WTC11 (cell line): ENCODE results near the gene MSS51. TPM values are rescaled to one million over a fixed set of nuclear protein-coding genes. Genes with fewer than 3 reads are reported as not detected.
A peak's percentile ranks its signal among the peaks of the same experiment; 100 is the strongest.

Source experiments
- ATAC-seq: fragments of 200-7000 bp; cut with Tn5 transposase; 2 replicates; pipeline ENCODE4 v1.10.0; 2021; ENCODE audit warnings: mild to moderate bottlenecking, moderate library complexity
- CTCF ChIA-PET: fragments of 300-600 bp; sonication (Branson Sonifier 250); formaldehyde crosslinking; loops from one replicate; lab custom pipeline; 2021; ENCODE audit warnings: antibody characterized with exemption; lab: Charles Lee
- POLR2A ChIA-PET: fragments of 350-600 bp; sonication (Branson Sonifier 250); formaldehyde crosslinking; loops from one replicate; lab custom pipeline; 2021; ENCODE audit warnings: antibody characterized with exemption; lab: Charles Lee
- DNase-seq: peaks from one replicate; pipeline ENCODE4 v3.0.0; 2021; ENCODE audit warnings: low spot score
- H3K27ac Mint-ChIP-seq: 2 replicates; pipeline ENCODE4 v1.8.0; 2021; ENCODE audit warnings: mixed read lengths
- H3K27me3 Mint-ChIP-seq: 2 replicates; pipeline ENCODE4 v1.8.0; 2021; ENCODE audit warnings: low read depth, mild to moderate bottlenecking, moderate library complexity, mixed read lengths
- H3K36me3 Mint-ChIP-seq: 2 replicates; pipeline ENCODE4 v1.8.0; 2021; ENCODE audit warnings: mixed read lengths
- H3K4me1 Mint-ChIP-seq: 2 replicates; pipeline ENCODE4 v1.8.0; 2022; ENCODE audit warnings: mixed read lengths
- H3K4me3 Mint-ChIP-seq: 2 replicates; pipeline ENCODE4 v1.8.0; 2021; ENCODE audit warnings: mild to moderate bottlenecking, moderate library complexity, mixed read lengths
- H3K9me3 Mint-ChIP-seq: 2 replicates; pipeline ENCODE4 v1.8.0; 2021; ENCODE audit warnings: mixed read lengths
- FOXP1 ChIP-seq: sonication (generic); formaldehyde crosslinking; IDR thresholded peaks from 2 replicates; pipeline ENCODE4 v1.8.0; 2022; ENCODE audit warnings: missing genetic modification reagents, mild to moderate bottlenecking, moderate library complexity, borderline replicate concordance
- GRHL2 ChIP-seq: fragments of 250-450 bp; sonication (Bioruptor Pico); IDR thresholded peaks from 2 replicates; pipeline ENCODE4 v1.8.0; 2022; ENCODE audit warnings: mild to moderate bottlenecking, moderate library complexity; ENCODE audit not compliant: insufficient replicate concordance, severe bottlenecking
- PRRX2 ChIP-seq: fragments of 250-450 bp; sonication (Bioruptor Pico); IDR thresholded peaks from 2 replicates; pipeline ENCODE4 v1.8.0; 2021; ENCODE audit warnings: mild to moderate bottlenecking
- SP1 ChIP-seq: sonication (generic); formaldehyde crosslinking; conservative IDR thresholded peaks from 2 replicates; pipeline ENCODE4 v1.8.1; 2022; ENCODE audit warnings: missing genetic modification reagents
- TEAD4 ChIP-seq: sonication (generic); formaldehyde crosslinking; IDR thresholded peaks from 2 replicates; pipeline ENCODE4 v1.8.0; 2022; ENCODE audit warnings: mild to moderate bottlenecking, missing genetic modification reagents
- TP53 ChIP-seq: sonication (generic); formaldehyde crosslinking; IDR thresholded peaks from 2 replicates; pipeline ENCODE4 v1.8.1; 2023; ENCODE audit warnings: mild to moderate bottlenecking, missing genetic modification reagents
- ZBTB21 ChIP-seq: sonication (generic); formaldehyde crosslinking; IDR thresholded peaks from 2 replicates; pipeline ENCODE4 v1.8.1; 2023; ENCODE audit warnings: mild to moderate bottlenecking, missing genetic modification reagents, borderline replicate concordance
- ZNF121 ChIP-seq: sonication (generic); formaldehyde crosslinking; IDR thresholded peaks from 2 replicates; pipeline ENCODE4 v1.8.0; 2023; ENCODE audit warnings: missing genetic modification reagents
- ZNF396 ChIP-seq: fragments of 250-450 bp; sonication (Bioruptor Pico); IDR thresholded peaks from 2 replicates; pipeline ENCODE4 v1.8.0; 2021; ENCODE audit warnings: mild to moderate bottlenecking, moderate library complexity, borderline replicate concordance
- ZNF416 ChIP-seq: fragments of 250-450 bp; sonication (Bioruptor Pico); IDR thresholded peaks from 2 replicates; pipeline ENCODE4 v1.9.0; 2021; ENCODE audit warnings: mild to moderate bottlenecking, inconsistent platforms
- total RNA-seq: library from RNA; stranded (reverse); gene quantifications from 3 replicates; pipeline ENCODE4 v1.2.3, GENCODE V29; 2021
- TF ChIP-seq, protein P1 (sequence below): sonication (generic); formaldehyde crosslinking; IDR thresholded peaks from 2 replicates; pipeline ENCODE4 v1.8.0; 2022; ENCODE audit warnings: mild to moderate bottlenecking, missing genetic modification reagents
- TF ChIP-seq, protein P2 (sequence below): sonication (generic); formaldehyde crosslinking; IDR thresholded peaks from 2 replicates; pipeline ENCODE4 v1.8.1; 2023; ENCODE audit warnings: mild to moderate bottlenecking, missing genetic modification reagents, borderline replicate concordance
- TF ChIP-seq, protein P3 (sequence below): sonication (generic); formaldehyde crosslinking; conservative IDR thresholded peaks from 2 replicates; pipeline ENCODE4 v1.8.1; 2023; ENCODE audit warnings: mild to moderate bottlenecking, low read depth, missing genetic modification reagents, moderate library complexity
- TF ChIP-seq, protein P4 (sequence below): sonication (generic); formaldehyde crosslinking; conservative IDR thresholded peaks from 2 replicates; pipeline ENCODE4 v1.8.1; 2022; ENCODE audit warnings: mild to moderate bottlenecking, missing genetic modification reagents
- TF ChIP-seq, protein P5 (sequence below): sonication (generic); formaldehyde crosslinking; IDR thresholded peaks from 2 replicates; pipeline ENCODE4 v1.8.0; 2023; ENCODE audit warnings: mild to moderate bottlenecking, missing genetic modification reagents

The MSS51 gene
- total RNA-seq, 1 experiment from 2014 or later, result 3.0 TPM

DNA sequence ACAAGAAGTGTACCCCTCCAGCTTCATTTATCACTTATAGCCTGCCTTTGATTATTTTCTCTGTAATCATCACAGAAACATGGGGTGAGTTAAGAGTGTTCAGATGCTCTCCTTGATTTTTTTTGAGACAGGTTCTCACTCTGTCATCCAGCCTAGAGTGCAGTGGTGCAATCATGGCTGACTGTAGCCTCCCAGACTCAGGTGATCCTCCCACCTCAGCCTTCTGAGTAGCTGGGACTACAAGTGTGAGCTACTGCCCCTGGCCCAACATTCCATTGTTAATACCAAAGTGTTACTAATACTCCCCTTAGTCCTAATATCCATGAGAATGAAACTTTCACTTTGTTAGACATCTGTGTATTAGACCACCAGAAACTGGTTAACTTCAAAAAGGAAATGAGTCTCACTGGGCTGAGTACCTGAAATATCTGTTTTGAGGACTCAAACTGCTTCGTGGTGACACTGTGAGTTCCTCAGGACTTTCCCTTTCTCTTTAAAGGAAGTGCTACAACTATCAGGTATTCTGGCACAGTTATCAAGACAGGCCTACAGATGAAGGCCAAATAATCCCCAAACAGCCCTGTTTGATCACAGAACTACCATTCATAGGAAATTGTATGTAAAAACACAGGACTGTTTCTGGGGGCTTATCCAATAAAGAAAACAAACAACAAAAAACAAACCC lies 54.2 kb downstream of the MSS51 start:
- no peak overlapping the region; the same call in 1 of the 2 replicates for H3K27ac Mint-ChIP-seq
- ATAC-seq, result no peak
- TF ChIP-seq ZNF121 (CRISPR knock-in tag), result no peak
- TF ChIP-seq TEAD4 (CRISPR knock-in tag), result no peak
- TF ChIP-seq, protein P1, sequence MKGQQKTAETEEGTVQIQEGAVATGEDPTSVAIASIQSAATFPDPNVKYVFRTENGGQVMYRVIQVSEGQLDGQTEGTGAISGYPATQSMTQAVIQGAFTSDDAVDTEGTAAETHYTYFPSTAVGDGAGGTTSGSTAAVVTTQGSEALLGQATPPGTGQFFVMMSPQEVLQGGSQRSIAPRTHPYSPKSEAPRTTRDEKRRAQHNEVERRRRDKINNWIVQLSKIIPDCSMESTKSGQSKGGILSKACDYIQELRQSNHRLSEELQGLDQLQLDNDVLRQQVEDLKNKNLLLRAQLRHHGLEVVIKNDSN (CRISPR knock-in tag), result no peak
- TF ChIP-seq, protein P2, sequence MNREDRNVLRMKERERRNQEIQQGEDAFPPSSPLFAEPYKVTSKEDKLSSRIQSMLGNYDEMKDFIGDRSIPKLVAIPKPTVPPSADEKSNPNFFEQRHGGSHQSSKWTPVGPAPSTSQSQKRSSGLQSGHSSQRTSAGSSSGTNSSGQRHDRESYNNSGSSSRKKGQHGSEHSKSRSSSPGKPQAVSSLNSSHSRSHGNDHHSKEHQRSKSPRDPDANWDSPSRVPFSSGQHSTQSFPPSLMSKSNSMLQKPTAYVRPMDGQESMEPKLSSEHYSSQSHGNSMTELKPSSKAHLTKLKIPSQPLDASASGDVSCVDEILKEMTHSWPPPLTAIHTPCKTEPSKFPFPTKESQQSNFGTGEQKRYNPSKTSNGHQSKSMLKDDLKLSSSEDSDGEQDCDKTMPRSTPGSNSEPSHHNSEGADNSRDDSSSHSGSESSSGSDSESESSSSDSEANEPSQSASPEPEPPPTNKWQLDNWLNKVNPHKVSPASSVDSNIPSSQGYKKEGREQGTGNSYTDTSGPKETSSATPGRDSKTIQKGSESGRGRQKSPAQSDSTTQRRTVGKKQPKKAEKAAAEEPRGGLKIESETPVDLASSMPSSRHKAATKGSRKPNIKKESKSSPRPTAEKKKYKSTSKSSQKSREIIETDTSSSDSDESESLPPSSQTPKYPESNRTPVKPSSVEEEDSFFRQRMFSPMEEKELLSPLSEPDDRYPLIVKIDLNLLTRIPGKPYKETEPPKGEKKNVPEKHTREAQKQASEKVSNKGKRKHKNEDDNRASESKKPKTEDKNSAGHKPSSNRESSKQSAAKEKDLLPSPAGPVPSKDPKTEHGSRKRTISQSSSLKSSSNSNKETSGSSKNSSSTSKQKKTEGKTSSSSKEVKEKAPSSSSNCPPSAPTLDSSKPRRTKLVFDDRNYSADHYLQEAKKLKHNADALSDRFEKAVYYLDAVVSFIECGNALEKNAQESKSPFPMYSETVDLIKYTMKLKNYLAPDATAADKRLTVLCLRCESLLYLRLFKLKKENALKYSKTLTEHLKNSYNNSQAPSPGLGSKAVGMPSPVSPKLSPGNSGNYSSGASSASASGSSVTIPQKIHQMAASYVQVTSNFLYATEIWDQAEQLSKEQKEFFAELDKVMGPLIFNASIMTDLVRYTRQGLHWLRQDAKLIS (CRISPR knock-in tag), result no peak
- TF ChIP-seq SP1, result no peak
- no peak for TF ChIP-seq PRRX2 (CRISPR knock-in tag)
- no peaks in the 10 kb centered on the region for H3K27me3 Mint-ChIP-seq
- no peak for DNase-seq
- ChIA-PET POLR2A (no interaction called here), CTCF (no interaction called here)
- no peak overlapping the region for H3K4me3 Mint-ChIP-seq
- no peaks in the 10 kb centered on the region for H3K4me1 Mint-ChIP-seq
- H3K36me3 Mint-ChIP-seq, result peaks cover 43% of the 10 kb centered on the region
- no peaks in the 10 kb centered on the region for H3K9me3 Mint-ChIP-seq

DNA sequence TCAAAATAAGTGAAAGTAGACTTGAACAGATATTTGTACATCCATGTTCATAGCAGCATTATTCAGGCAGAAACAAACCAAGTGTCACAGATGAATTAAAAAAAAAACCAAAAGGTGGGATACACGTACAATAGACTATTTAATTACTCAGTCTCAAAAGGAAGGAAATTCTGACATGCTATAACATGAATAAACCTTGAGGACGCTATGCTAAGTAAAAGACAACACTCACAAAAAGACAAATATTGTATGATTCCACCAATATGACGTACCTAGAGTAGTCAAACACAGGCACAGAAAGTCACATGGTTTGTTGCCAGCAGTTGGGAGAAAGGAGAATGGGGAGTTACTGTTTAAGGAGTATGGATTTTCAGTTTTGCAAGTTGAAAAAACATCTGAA lies 56.7 kb downstream of the MSS51 start:
- TF ChIP-seq, protein P3, sequence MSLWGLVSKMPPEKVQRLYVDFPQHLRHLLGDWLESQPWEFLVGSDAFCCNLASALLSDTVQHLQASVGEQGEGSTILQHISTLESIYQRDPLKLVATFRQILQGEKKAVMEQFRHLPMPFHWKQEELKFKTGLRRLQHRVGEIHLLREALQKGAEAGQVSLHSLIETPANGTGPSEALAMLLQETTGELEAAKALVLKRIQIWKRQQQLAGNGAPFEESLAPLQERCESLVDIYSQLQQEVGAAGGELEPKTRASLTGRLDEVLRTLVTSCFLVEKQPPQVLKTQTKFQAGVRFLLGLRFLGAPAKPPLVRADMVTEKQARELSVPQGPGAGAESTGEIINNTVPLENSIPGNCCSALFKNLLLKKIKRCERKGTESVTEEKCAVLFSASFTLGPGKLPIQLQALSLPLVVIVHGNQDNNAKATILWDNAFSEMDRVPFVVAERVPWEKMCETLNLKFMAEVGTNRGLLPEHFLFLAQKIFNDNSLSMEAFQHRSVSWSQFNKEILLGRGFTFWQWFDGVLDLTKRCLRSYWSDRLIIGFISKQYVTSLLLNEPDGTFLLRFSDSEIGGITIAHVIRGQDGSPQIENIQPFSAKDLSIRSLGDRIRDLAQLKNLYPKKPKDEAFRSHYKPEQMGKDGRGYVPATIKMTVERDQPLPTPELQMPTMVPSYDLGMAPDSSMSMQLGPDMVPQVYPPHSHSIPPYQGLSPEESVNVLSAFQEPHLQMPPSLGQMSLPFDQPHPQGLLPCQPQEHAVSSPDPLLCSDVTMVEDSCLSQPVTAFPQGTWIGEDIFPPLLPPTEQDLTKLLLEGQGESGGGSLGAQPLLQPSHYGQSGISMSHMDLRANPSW (CRISPR knock-in tag), result no peak
- TF ChIP-seq ZNF416 (CRISPR knock-in tag), result no peak
- TF ChIP-seq, protein P4, sequence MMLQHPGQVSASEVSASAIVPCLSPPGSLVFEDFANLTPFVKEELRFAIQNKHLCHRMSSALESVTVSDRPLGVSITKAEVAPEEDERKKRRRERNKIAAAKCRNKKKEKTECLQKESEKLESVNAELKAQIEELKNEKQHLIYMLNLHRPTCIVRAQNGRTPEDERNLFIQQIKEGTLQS (CRISPR knock-in tag), result no peak
- no peak for TF ChIP-seq FOXP1 (CRISPR knock-in tag)
- TF ChIP-seq ZBTB21 (CRISPR knock-in tag), result no peak
- no peak for TF ChIP-seq GRHL2 (CRISPR knock-in tag)
- TF ChIP-seq, protein P5, sequence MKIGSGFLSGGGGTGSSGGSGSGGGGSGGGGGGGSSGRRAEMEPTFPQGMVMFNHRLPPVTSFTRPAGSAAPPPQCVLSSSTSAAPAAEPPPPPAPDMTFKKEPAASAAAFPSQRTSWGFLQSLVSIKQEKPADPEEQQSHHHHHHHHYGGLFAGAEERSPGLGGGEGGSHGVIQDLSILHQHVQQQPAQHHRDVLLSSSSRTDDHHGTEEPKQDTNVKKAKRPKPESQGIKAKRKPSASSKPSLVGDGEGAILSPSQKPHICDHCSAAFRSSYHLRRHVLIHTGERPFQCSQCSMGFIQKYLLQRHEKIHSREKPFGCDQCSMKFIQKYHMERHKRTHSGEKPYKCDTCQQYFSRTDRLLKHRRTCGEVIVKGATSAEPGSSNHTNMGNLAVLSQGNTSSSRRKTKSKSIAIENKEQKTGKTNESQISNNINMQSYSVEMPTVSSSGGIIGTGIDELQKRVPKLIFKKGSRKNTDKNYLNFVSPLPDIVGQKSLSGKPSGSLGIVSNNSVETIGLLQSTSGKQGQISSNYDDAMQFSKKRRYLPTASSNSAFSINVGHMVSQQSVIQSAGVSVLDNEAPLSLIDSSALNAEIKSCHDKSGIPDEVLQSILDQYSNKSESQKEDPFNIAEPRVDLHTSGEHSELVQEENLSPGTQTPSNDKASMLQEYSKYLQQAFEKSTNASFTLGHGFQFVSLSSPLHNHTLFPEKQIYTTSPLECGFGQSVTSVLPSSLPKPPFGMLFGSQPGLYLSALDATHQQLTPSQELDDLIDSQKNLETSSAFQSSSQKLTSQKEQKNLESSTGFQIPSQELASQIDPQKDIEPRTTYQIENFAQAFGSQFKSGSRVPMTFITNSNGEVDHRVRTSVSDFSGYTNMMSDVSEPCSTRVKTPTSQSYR (CRISPR knock-in tag), result no peak
- TF ChIP-seq SP1, result no peak
- no peak for TF ChIP-seq ZNF396
- TF ChIP-seq PRRX2 (CRISPR knock-in tag), result no peak
- no peak for TF ChIP-seq TP53 (CRISPR knock-in tag)
- no peak for DNase-seq
- H3K27ac Mint-ChIP-seq, result peak overlapping the region; percentile 66
- H3K9me3 Mint-ChIP-seq, result no peaks in the 10 kb centered on the region
- no peaks in the 10 kb centered on the region for H3K27me3 Mint-ChIP-seq
- ChIA-PET POLR2A (no interaction called here), CTCF (no interaction called here)
- H3K36me3 Mint-ChIP-seq, result peaks cover 43% of the 10 kb centered on the region
- no peaks in the 10 kb centered on the region for H3K4me1 Mint-ChIP-seq
- no peak overlapping the region for H3K4me3 Mint-ChIP-seq
- ATAC-seq, result no peak

Other genes starting within 250 kb of the MSS51 start
- 30.3 to 32.4 TPM (median 30.8 TPM) in 3 replicates for gene DNAJC9, start 186.3 kb downstream of the MSS51 start, total RNA-seq
- gene MRPS16, start 180.9 kb downstream of the MSS51 start, total RNA-seq, result 130 to 157 TPM (median 136 TPM) in 3 replicates
- gene CFAP70, start 74.7 kb downstream of the MSS51 start, total RNA-seq, result 0.31 to 0.73 TPM (median 0.39 TPM) in 3 replicates
- 66.7 to 68.2 TPM (median 67.8 TPM) in 3 replicates for gene ANXA7, start 19.5 kb downstream of the MSS51 start, total RNA-seq
- 30.0 to 34.4 TPM (median 32.9 TPM) in 3 replicates for gene PPP3CB, start 62.5 kb upstream of the MSS51 start, total RNA-seq
- 39.8 to 43.8 TPM (median 43.3 TPM) in 3 replicates for gene USP54, start 157.8 kb upstream of the MSS51 start, total RNA-seq
- 3.0 to 5.4 TPM (median 4.4 TPM) in 3 replicates for gene MYOZ1, start 207.9 kb upstream of the MSS51 start, total RNA-seq
- 0.11 to 0.22 TPM (median 0.18 TPM) in 3 replicates for gene SYNPO2L, start 222.5 kb upstream of the MSS51 start, total RNA-seq